Mesenchymal stem cell (in vitro differentiated cells and primary cell): ENCODE results near the gene TMC3.

Experiments used
- DNase-seq: peaks from one replicate; pipeline ENCODE4 v3.0.0-alpha.2; 2013
- H2AFZ ChIP-seq: one replicate; pipeline ENCODE4 v1.6.1; 2013; ENCODE audit warnings: low read depth, mild to moderate bottlenecking, control low read depth, inconsistent platforms, low read length, moderate library complexity
- H2AK5ac ChIP-seq: 2 replicates; pipeline ENCODE4 v1.6.1; 2013; ENCODE audit warnings: low read length, moderate library complexity, mild to moderate bottlenecking, inconsistent platforms; ENCODE audit not compliant: severe bottlenecking
- H2BK120ac ChIP-seq: one replicate; pipeline ENCODE4 v1.6.1; 2013; ENCODE audit warnings: low read depth, mild to moderate bottlenecking, inconsistent platforms, low read length, moderate library complexity
- H2BK12ac ChIP-seq, 2 experiments: one replicate each; pipeline ENCODE4 v1.6.1; 2013; ENCODE audit warnings: inconsistent platforms in 2 of 2, low read length in 2 of 2, mild to moderate bottlenecking in 2 of 2, moderate library complexity in 2 of 2, control low read depth in 1 of 2
- H2BK15ac ChIP-seq: one replicate; pipeline ENCODE4 v1.6.1; 2013; ENCODE audit warnings: mild to moderate bottlenecking, low read depth, inconsistent platforms; ENCODE audit not compliant: poor library complexity, severe bottlenecking
- H2BK5ac ChIP-seq: 2 replicates; pipeline ENCODE4 v1.6.1; 2013; ENCODE audit warnings: low read depth, mild to moderate bottlenecking, low read length, control low read depth, inconsistent platforms; ENCODE audit not compliant: poor library complexity, severe bottlenecking
- H3K14ac ChIP-seq, 2 experiments: one replicate each; pipeline ENCODE4 v1.6.1; 2013; ENCODE audit warnings: inconsistent platforms in 2 of 2, low read length in 2 of 2, control low read depth in 1 of 2, mild to moderate bottlenecking in 1 of 2, moderate library complexity in 1 of 2
- H3K18ac ChIP-seq, 2 experiments: one replicate each; pipeline ENCODE4 v1.6.1; 2013; ENCODE audit warnings: inconsistent platforms in 2 of 2, low read length in 2 of 2, control low read depth in 1 of 2, low read depth in 1 of 2, mild to moderate bottlenecking in 1 of 2
- H3K23ac ChIP-seq, 2 experiments: one replicate each; pipeline ENCODE4 v1.6.1; 2013; ENCODE audit warnings: inconsistent platforms in 2 of 2, low read length in 2 of 2, mild to moderate bottlenecking in 2 of 2, moderate library complexity in 2 of 2, control low read depth in 1 of 2
- H3K27ac ChIP-seq: 2 replicates; pipeline ENCODE4 v1.5.1; 2013; ENCODE audit warnings: mild to moderate bottlenecking, moderate library complexity, low read length, control low read depth, inconsistent platforms; ENCODE audit not compliant: poor library complexity, severe bottlenecking
- H3K27me3 ChIP-seq, 2 experiments: 2 replicates each; pipeline versions ENCODE4 v1.6.1 to v1.7.0; 2013; ENCODE audit warnings: low read length in 2 of 2, mild to moderate bottlenecking in 2 of 2, moderate library complexity in 2 of 2, control low read depth in 1 of 2, inconsistent platforms in 1 of 2; ENCODE audit not compliant: control insufficient read depth in 1 of 2, insufficient read depth in 1 of 2
- H3K36me3 ChIP-seq, 2 experiments: 2 replicates each; pipeline versions ENCODE4 v1.6.1 to v1.7.0; 2013; ENCODE audit warnings: low read length in 2 of 2, control low read depth in 1 of 2, inconsistent platforms in 1 of 2, low read depth in 1 of 2, mild to moderate bottlenecking in 1 of 2; ENCODE audit not compliant: insufficient read depth in 2 of 2, control insufficient read depth in 1 of 2
- H3K4ac ChIP-seq, 2 experiments: one replicate each; pipeline ENCODE4 v1.6.1; 2013; ENCODE audit warnings: inconsistent platforms in 2 of 2, low read length in 2 of 2, mild to moderate bottlenecking in 2 of 2, moderate library complexity in 2 of 2, control low read depth in 1 of 2, low read depth in 1 of 2
- H3K4me1 ChIP-seq: 2 replicates; pipeline ENCODE4 v1.6.1; 2013; ENCODE audit warnings: low read depth, low read length, control low read depth; ENCODE audit not compliant: control insufficient read depth, insufficient read depth
- H3K4me2 ChIP-seq: 2 replicates; pipeline ENCODE4 v1.6.1; 2013; ENCODE audit warnings: low read length, mild to moderate bottlenecking, inconsistent platforms; ENCODE audit not compliant: poor library complexity, severe bottlenecking
- H3K4me3 ChIP-seq, 2 experiments: 2 replicates each; pipeline versions ENCODE4 v1.5.1 to v1.7.0; 2013; ENCODE audit warnings: low read length in 2 of 2, mild to moderate bottlenecking in 2 of 2, control low read depth in 1 of 2, low read depth in 1 of 2; ENCODE audit not compliant: insufficient read depth in 1 of 2
- H3K79me1 ChIP-seq: replicated peaks from 2 replicates; pipeline ENCODE4 v1.6.1; 2013; ENCODE audit warnings: mild to moderate bottlenecking, control low read depth, low read length, inconsistent platforms; ENCODE audit not compliant: poor library complexity, severe bottlenecking
- H3K9ac ChIP-seq: 2 replicates; pipeline ENCODE4 v1.7.0; 2013; ENCODE audit warnings: mild to moderate bottlenecking, low read length, moderate library complexity
- H3K9me3 ChIP-seq: 2 replicates; pipeline ENCODE4 v1.7.0; 2013; ENCODE audit warnings: mild to moderate bottlenecking, low read length; ENCODE audit not compliant: control insufficient read depth
- H4K8ac ChIP-seq: one replicate; pipeline ENCODE4 v1.6.1; 2013; ENCODE audit warnings: inconsistent platforms, mild to moderate bottlenecking, low read length, moderate library complexity
- H4K91ac ChIP-seq: one replicate; pipeline ENCODE4 v1.6.1; 2013; ENCODE audit warnings: mild to moderate bottlenecking, low read length, inconsistent platforms
- WGBS: methylation state at CpG from one replicate; pipeline ENCODE4 v1.1.7; 2013; ENCODE audit warnings: mixed read lengths; 5-methylcytosine and 5-hydroxymethylcytosine counted together

TMC3 gene

GRCh38 chr15:81360491-81360890 lies 13.5 kb downstream of the TMC3 start:
- Histone ChIP-seq H4K8ac (no peak overlapping the region), H3K79me1 (no peaks in the 10 kb centered on the region), H2AFZ (no peak overlapping the region), H3K4me3 (no peak overlapping the region), H3K23ac (no peak overlapping the region), H3K27me3 (peaks cover 10% of the 10 kb centered on the region in 2 experiments), H3K9ac (no peak overlapping the region), H3K4ac (no peak overlapping the region), H2BK12ac (no peak overlapping the region), H3K4me2 (no peak overlapping the region), H3K14ac (no peak overlapping the region), H2BK15ac (no peak overlapping the region), H3K4me1 (no peaks in the 10 kb centered on the region), H2BK120ac (no peak overlapping the region), H3K36me3 (no peaks in the 10 kb centered on the region), H3K18ac (no peak overlapping the region), H3K9me3 (no peaks in the 10 kb centered on the region), H2BK5ac (no peak overlapping the region), H2AK5ac (no peak overlapping the region), H3K27ac (no peak overlapping the region), H4K91ac (no peak overlapping the region)
- DNase-seq: no peak
- 65% methylated on average over 5 of the region's 5 CpGs for whole genome bisulfite sequencing

GRCh38 chr15:81358248-81358647 lies 15.8 kb downstream of the TMC3 start:
- Histone ChIP-seq H3K4me1 (no peaks in the 10 kb centered on the region), H3K36me3 (no peaks in the 10 kb centered on the region), H2BK12ac (no peak overlapping the region), H3K14ac (no peak overlapping the region), H3K4me3 (no peak overlapping the region), H2AK5ac (no peak overlapping the region), H3K79me1 (no peaks in the 10 kb centered on the region), H3K23ac (no peak overlapping the region), H3K18ac (no peak overlapping the region), H4K91ac (no peak overlapping the region), H4K8ac (no peak overlapping the region), H2AFZ (no peak overlapping the region), H3K9me3 (no peaks in the 10 kb centered on the region), H3K27ac (no peak overlapping the region), H3K9ac (no peak overlapping the region), H3K4ac (no peak overlapping the region), H3K27me3 (peaks cover 14 to 19% of the 10 kb centered on the region in 2 experiments), H2BK120ac (no peak overlapping the region), H2BK5ac (no peak overlapping the region), H3K4me2 (no peak overlapping the region), H2BK15ac (no peak overlapping the region)
- no peak for DNase-seq
- 85% methylated on average over 6 of the region's 6 CpGs for WGBS

GRCh38 chr15:81357180-81357686 lies 16.8 kb downstream of the TMC3 start:
- Histone ChIP-seq H2BK12ac (no peak overlapping the region), H2AFZ (no peak overlapping the region), H4K8ac (no peak overlapping the region), H3K4me3 (no peak overlapping the region), H3K4me1 (no peaks in the 10 kb centered on the region), H3K18ac (no peak overlapping the region), H2BK15ac (no peak overlapping the region), H3K36me3 (no peaks in the 10 kb centered on the region), H2BK5ac (no peak overlapping the region), H2AK5ac (no peak overlapping the region), H3K23ac (no peak overlapping the region), H3K79me1 (no peaks in the 10 kb centered on the region), H3K4me2 (no peak overlapping the region), H3K4ac (no peak overlapping the region), H3K9ac (no peak overlapping the region), H4K91ac (no peak overlapping the region), H3K27ac (no peak overlapping the region), H3K14ac (no peak overlapping the region), H2BK120ac (no peak overlapping the region), H3K27me3 (peaks cover 14 to 19% of the 10 kb centered on the region in 2 experiments), H3K9me3 (no peaks in the 10 kb centered on the region)
- no peak for DNase-seq
- WGBS: 79% methylated on average over 6 of the region's 6 CpGs

GRCh38 chr15:81356252-81356651 lies 17.8 kb downstream of the TMC3 start:
- H3K4me2 ChIP-seq: no peak overlapping the region
- H2AFZ ChIP-seq: no peak overlapping the region
- no peak overlapping the region for H2BK120ac ChIP-seq
- H2BK5ac ChIP-seq: no peak overlapping the region
- WGBS: 86% methylated on average over 5 of the region's 5 CpGs
- H3K23ac ChIP-seq: no peak overlapping the region
- H2BK12ac ChIP-seq: no peak overlapping the region
- no peaks in the 10 kb centered on the region for H3K36me3 ChIP-seq
- no peak overlapping the region for H4K91ac ChIP-seq
- H3K14ac ChIP-seq: no peak overlapping the region
- no peak overlapping the region for H2BK15ac ChIP-seq
- no peak overlapping the region for H3K18ac ChIP-seq
- H3K9me3 ChIP-seq: no peaks in the 10 kb centered on the region
- H3K9ac ChIP-seq: no peak overlapping the region
- H3K4me1 ChIP-seq: no peaks in the 10 kb centered on the region
- H3K4me3 ChIP-seq: no peak overlapping the region
- no peak overlapping the region for H2AK5ac ChIP-seq
- no peaks in the 10 kb centered on the region for H3K79me1 ChIP-seq
- DNase-seq: no peak
- H4K8ac ChIP-seq: no peak overlapping the region
- peaks cover 11 to 22% of the 10 kb centered on the region in 2 experiments for H3K27me3 ChIP-seq
- H3K27ac ChIP-seq: no peak overlapping the region
- H3K4ac ChIP-seq: no peak overlapping the region
